OCI-M2 (cell line): ENCODE data around the gene CYTH1.

Experiments used
- DNase-seq: peaks from one replicate; lab custom pipeline; 2025; ENCODE audit not compliant: unreplicated experiment; lab: John Stamatoyannopoulos, UW

CYTH1 gene

GRCh38 chr17:78718575-78719208 is 63.4 kb downstream of the CYTH1 start:
- no peak for DNase-seq

- DNase-seq = no peak
These were observed 64.6 kb downstream of the CYTH1 start for GRCh38 chr17:78717431-78717980.

- DNase-seq = no peak
These were observed 65.2 kb downstream of the CYTH1 start for GRCh38 chr17:78716814-78717393.

GRCh38 chr17:78716292-78716691 is 65.8 kb downstream of the CYTH1 start:
- DNase-seq = no peak

- no peak for DNase-seq
These were observed 66.2 kb downstream of the CYTH1 start for GRCh38 chr17:78715876-78716275.

- DNase-seq = no peak
These were observed 66.9 kb downstream of the CYTH1 start for GRCh38 chr17:78715000-78715771.

- no peak for DNase-seq
These were observed 67.5 kb downstream of the CYTH1 start for GRCh38 chr17:78714534-78714933.

- DNase-seq = no peak
These were observed 70.0 kb downstream of the CYTH1 start for GRCh38 chr17:78712043-78712442.

GRCh38 chr17:78710607-78711006 is 71.5 kb downstream of the CYTH1 start:
- no peak for DNase-seq

GRCh38 chr17:78709751-78710181 is 72.3 kb downstream of the CYTH1 start:
- DNase-seq = no peak

- no peak for DNase-seq
These were observed 72.9 kb downstream of the CYTH1 start for GRCh38 chr17:78709119-78709681.

- no peak for DNase-seq
These were observed 73.5 kb downstream of the CYTH1 start for GRCh38 chr17:78708510-78708973.

GRCh38 chr17:78707923-78708322 is 74.2 kb downstream of the CYTH1 start:
- no peak for DNase-seq

GRCh38 chr17:78707016-78707415 is 75.1 kb downstream of the CYTH1 start:
- DNase-seq = no peak

- DNase-seq = no peak
These were observed 75.7 kb downstream of the CYTH1 start for GRCh38 chr17:78706271-78706915.

- DNase-seq = no peak
These were observed 77.0 kb downstream of the CYTH1 start for GRCh38 chr17:78705071-78705470.

- DNase-seq = no peak
These were observed 77.5 kb downstream of the CYTH1 start for GRCh38 chr17:78704594-78704993.

GRCh38 chr17:78697554-78698343 is 84.3 kb downstream of the CYTH1 start:
- no peak for DNase-seq

GRCh38 chr17:78697122-78697521 is 85.0 kb downstream of the CYTH1 start:
- DNase-seq = no peak
